Hematopoietic multipotent progenitor cell treated with erythropoietin and hydrocortisone succinate and interleukin-3 and kit ligand, for 8 days (in vitro differentiated cells): ENCODE results near the gene PRR33.
A peak's percentile ranks its signal among the peaks of the same experiment; 100 is the strongest.
"Not testable (repeated sequence)": the region's sequence is repeated elsewhere in the genome, so short reads cannot be mapped to it uniquely, and the experiment has no call there.

ENCODE experiments used
- DNase-seq: peaks from one replicate; pipeline ENCODE4 v3.0.0-alpha.2; 2015

The PRR33 gene

DNA sequence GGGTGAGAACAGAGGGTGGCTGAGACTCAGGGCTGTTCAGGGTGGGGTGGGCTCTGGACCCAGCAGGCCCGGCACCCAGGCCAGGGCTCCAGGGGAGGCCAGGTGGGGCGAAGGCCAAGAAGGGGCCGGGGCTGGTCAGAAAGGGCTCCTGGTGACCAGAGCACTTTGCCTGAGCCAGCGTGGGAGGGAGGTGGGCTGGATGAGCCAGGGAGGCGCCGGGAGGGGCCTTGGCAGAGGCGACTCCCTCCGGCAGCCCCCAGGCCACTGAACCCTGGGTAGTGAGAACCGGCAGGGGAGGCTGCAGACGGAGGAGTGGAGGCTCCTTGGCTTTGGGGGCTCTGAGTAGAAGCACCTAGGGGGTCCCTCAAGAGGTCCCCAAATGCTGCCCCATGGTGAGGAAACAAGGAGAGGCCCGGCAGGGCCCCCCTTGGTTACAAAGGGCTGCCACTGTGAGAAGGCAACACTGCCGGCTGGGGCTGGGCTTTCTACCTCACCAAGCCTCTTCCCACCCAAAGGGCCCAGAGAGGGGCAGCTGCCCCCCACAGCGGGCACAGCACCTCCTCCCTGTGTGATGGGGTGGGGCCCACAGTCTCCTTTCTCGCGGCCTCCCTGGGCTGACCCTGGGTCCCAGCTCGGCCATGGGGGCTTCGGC is 17.1 kb downstream of the PRR33 start:
- not testable (repeated sequence) for DNase-seq

DNA sequence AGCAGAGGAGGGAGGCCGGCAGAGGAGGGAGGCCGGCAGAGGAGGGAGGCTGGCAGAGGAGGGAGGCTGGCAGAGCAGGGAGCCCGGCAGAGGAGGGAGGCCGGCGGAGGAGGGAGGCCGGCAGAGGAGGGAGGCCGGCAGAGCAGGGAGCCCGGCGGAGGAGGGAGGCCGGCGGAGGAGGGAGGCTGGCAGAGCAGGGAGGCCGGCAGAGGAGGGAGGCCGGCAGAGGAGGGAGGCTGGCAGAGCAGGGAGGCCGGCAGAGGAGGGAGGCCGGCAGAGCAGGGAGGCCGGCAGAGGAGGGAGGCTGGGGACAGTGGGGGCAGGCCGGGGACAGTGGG is 17.9 kb downstream of the PRR33 start:
- not testable (repeated sequence) for DNase-seq

GRCh38 chr11:1873048-1873812 is 18.5 kb downstream of the PRR33 start:
- DNase-seq = no peak

- DNase-seq = no peak
Observed at GRCh38 chr11:1872267-1872985, 19.3 kb downstream of the PRR33 start.

DNA sequence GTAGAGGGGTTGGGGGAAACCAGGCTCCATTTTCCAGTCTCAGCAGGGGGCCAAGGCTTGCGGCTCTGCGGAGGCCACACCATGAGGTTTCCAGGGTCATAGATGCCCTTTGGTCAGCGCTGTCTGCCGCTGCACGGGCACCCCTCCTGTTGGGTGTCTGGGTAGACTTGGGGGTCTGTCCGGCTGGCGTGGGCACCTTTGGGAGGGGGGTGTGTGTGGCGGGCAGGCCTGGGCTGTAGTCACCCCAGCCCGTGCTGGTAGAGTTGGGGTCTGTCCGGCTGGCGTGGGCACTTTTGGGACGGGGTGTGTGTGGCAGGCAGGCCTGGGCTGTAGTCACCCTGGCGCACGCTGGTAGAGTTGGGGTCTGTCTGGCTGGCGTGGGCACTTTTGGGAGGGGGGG is 20.2 kb downstream of the PRR33 start:
- no peak for DNase-seq

DNA sequence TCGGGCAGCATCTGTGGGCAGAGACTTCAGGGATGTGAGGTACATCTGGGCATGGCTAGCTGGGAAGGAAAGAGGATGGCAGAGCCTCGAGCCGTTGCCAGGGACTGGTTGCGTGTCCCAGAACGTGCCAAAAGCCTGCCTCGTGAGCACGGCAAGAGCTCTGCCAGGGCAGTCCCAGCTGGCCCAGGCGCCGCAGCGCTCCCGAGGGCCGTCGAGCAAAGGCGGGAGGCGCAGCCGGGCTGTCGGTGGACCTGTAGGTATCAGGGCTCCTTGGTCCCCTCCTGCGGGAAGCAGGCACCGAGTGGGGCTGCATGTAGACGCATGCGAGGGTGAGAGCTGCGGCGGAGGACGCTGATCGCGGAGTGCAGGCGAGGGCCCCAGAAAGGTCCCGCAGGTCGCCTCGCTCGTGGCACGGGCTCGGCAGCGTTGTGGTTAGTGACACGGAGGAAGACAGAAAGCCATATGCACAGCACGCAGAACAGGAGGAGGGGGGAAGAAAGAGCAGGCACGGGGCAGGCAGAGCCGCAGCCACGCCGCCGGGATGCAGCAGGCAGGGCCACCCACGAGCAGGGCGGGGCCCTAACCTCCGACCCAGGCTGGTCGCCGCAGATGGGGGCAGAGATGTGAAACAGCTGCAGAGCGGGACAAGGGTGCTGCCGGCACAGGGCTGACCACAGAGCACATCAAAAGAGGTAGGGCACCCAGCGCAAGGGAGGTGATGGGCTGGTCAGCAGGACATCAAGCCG is 20.8 kb downstream of the PRR33 start:
- no peak for DNase-seq

GRCh38 chr11:1870326-1870696 is 21.4 kb downstream of the PRR33 start:
- DNase-seq = no peak

GRCh38 chr11:1869427-1870325 is 22.0 kb downstream of the PRR33 start:
- DNase-seq = no peak

DNA sequence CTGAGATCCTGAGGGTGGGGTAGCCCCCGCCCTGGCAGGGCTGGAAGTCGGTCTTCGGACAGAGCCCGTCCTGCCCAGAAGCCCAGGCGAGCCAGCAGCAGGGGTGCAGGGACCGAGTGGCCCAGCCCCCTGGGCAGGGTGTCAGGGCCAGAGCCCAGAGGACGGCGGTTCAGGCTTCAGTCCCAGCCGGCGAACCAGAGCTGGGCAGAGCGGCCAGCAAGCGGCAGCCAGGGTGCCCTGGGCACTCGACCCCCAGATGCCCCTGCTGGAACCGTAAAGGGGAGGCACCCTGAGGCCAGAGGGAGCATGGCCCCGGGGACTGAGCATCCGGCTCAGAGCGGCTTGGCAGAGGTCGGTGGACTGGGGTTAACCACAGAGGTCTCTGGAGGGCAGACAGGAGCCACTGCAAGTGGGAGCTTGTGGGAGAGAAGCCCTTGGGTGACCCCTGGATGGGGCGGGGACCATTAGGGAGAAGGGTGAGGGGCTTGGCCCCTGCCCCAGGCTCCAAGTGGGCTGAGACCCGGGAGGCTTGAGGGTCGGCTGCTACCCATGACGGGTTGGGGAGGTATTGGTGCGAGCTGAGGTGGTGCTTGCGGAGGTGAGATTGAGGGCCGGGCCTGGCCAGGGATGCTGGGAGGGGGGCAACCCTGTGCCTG is 22.9 kb downstream of the PRR33 start:
- DNase-seq = no peak

DNA sequence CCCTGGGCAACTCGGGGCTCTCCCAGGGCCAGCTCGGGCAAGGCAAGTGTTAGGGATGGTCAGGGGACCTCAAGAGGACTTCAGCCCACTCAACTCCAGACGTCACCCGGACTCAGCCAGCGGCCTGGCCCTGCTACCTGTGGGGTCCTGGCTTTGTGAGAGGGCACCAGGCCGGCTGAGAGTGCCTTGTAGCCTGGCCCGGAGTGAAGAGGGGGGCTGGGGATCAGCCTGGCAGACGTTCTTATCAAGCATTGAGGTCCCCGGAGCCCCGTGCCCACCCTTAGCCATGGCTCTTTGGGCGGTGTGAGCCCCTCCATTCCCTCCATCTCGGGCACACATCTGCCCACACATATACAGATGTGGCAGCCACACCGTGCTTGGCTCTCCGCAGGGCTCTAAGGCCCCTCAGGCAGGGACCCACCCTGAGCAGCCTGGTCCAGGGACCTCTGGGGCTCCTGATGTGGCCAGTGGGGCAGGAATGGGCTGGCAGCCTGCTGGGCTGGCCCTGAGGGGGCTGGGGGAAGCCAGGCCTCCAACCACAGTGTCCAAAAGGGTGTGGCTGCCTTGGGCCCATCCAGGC is 23.5 kb downstream of the PRR33 start:
- DNase-seq = no peak

DNA sequence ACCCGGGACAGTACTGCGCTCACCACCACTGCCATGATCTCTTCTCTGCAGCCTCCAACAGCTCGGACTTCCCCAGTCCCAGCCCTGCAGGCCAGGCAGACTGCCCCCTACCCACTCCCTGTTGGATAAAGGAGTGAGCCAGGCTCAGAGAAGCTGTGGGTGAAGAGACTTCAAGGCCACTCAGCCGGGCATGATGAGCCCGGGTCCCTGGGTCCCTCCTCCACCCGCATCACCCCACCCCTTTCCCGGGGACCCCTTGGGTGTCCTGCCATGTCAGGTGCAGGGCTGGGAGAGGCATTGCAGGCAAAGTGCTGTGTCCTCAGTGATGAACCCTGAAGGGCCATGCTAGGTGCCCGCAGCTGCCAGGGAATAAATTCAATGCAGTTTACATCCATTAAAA is 24.3 kb downstream of the PRR33 start:
- no peak for DNase-seq

GRCh38 chr11:1866776-1867175 is 24.9 kb downstream of the PRR33 start:
- no peak for DNase-seq

GRCh38 chr11:1866226-1866625 is 25.5 kb downstream of the PRR33 start:
- no peak for DNase-seq

DNA sequence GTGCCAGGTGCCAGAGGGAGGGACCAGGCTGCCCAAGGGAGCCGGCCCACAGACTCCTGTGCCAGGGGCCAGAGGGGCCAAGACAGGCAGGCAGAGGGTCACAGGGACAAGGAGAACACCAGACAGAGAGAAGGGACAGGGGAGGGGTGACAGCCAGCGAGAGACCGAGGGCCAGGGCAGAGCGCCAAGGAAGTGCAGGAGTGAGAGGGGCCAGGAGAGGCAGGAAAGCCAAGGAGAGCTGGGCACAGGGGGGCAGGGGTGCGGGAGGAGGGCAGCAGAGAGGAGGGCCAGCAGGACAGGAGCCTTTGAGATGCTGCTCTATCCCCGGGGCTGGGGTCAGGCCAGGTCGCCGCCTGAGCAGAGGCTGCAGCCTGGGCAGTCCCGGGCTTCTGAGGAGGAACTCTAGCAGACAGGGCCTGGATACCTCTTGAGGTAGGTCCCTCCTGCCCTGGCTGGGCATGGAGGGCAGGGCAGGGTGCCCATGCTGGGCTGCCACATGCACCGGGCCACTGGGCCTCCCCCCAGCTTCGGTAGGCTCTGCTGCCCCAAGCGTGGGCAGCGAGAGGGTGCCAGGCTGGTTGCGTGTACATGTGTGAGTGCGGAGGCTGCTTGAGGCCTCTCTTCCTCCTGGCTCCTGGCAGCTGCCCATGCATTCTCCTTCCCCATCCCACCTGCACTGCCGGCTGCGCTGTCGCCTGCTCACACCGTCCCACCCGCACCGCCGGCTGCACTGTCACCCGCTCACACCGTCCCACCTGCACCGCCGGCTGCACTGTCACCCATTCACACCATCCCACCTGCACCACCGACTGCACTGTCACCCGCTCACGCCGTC is 26.6 kb downstream of the PRR33 start:
- no peak for DNase-seq

- no peak for DNase-seq
Observed at GRCh38 chr11:1864231-1864630, 27.5 kb downstream of the PRR33 start.

DNA sequence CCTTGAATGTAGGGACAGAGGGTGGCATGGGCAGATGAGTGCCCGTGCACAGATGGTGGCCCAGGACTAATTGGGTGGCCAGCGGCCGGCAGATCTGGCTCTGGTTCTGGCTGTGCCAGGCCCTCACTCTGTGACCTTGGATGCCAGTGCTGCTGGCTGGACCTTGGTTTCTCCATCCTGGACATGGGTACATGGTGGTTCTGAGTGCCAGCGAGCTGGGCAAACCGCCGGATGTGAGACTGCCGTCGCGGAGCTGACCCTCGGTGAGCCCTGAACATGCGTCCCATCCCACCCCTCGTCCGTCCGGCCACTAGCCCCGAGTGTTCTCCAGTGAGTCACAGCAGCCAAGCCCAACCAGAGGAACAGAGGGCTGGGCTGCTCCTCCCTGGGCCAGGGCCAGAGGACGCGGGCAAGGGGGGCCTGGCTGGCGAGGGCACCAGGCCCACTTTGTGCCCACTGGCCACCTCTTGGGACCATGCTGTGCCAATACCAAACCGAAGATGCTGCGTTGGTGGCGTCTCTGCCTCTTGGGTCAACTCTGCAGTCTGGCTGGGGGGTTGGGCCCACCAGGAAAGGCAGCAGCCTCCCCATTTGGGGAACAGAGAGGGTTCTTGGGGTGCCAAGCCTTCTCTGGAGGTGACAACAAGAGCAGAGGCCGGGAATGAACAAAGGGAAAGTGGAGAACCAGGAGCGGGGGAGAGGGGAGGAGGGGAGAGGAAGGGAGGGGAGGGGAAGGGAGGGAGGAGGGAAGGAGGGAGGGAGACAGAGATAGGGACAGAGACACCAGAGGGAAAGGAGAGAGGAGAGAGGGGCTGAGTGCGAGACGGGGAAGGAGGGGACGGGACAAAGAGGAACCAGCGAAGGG is 28.1 kb downstream of the PRR33 start:
- DNase-seq = peak; percentile 64

- DNase-seq = no peak
Observed at GRCh38 chr11:1862588-1863351, 28.9 kb downstream of the PRR33 start.
